Adipocyte (in vitro differentiated cells): ENCODE results near the gene CCDC188.

Source experiments
- DNase-seq: peaks from one replicate; pipeline ENCODE4 v3.0.0-alpha.2; 2015; ENCODE audit warnings: low read depth
- H3K27me3 ChIP-seq: replicated peaks from 2 replicates; pipeline ENCODE4 v1.7.0; 2013; ENCODE audit warnings: mild to moderate bottlenecking, low read length, moderate library complexity; ENCODE audit not compliant: control insufficient read depth, insufficient read depth
- H3K36me3 ChIP-seq: 2 replicates; pipeline ENCODE4 v1.7.0; 2013; ENCODE audit warnings: low read length, mild to moderate bottlenecking, moderate library complexity; ENCODE audit not compliant: control insufficient read depth, insufficient read depth, severe bottlenecking
- H3K4me1 ChIP-seq: 2 replicates; pipeline ENCODE4 v1.7.0; 2013; ENCODE audit warnings: mild to moderate bottlenecking, low read length, moderate library complexity; ENCODE audit not compliant: control insufficient read depth, insufficient read depth
- H3K4me3 ChIP-seq: 2 replicates; pipeline ENCODE4 v1.7.0; 2013; ENCODE audit warnings: mild to moderate bottlenecking, low read length, moderate library complexity
- H3K9ac ChIP-seq: 2 replicates; pipeline ENCODE4 v1.7.0; 2013; ENCODE audit warnings: mild to moderate bottlenecking, low read length, moderate library complexity
- H3K9me3 ChIP-seq: 2 replicates; pipeline ENCODE4 v1.7.0; 2013; ENCODE audit warnings: mild to moderate bottlenecking, low read length, moderate library complexity; ENCODE audit not compliant: control insufficient read depth

The CCDC188 gene

GRCh38 chr22:20106205-20106848 is 44.5 kb downstream of the CCDC188 start:
- Histone ChIP-seq H3K36me3 (peaks cover 89% of the 10 kb centered on the region), H3K4me1 (no peaks in the 10 kb centered on the region), H3K9ac (no peak overlapping the region), H3K27me3 (no peaks in the 10 kb centered on the region), H3K4me3 (no peak overlapping the region), H3K9me3 (no peaks in the 10 kb centered on the region)
- DNase-seq, result no peak

- peaks cover 88% of the 10 kb centered on the region for H3K36me3 ChIP-seq
- DNase-seq, result no peak
- H3K4me1 ChIP-seq, result no peaks in the 10 kb centered on the region
- H3K27me3 ChIP-seq, result no peaks in the 10 kb centered on the region
- H3K9me3 ChIP-seq, result no peaks in the 10 kb centered on the region
- peak overlapping the region; percentile 13 for H3K9ac ChIP-seq
- H3K4me3 ChIP-seq, result no peak overlapping the region
These were observed 45.2 kb downstream of the CCDC188 start for GRCh38 chr22:20105456-20106204.

GRCh38 chr22:20102203-20102780 is 48.6 kb downstream of the CCDC188 start:
- no peaks in the 10 kb centered on the region for H3K4me1 ChIP-seq
- H3K27me3 ChIP-seq, result no peaks in the 10 kb centered on the region
- H3K9me3 ChIP-seq, result no peaks in the 10 kb centered on the region
- peaks cover 84% of the 10 kb centered on the region for H3K36me3 ChIP-seq
- no peak overlapping the region for H3K4me3 ChIP-seq
- H3K9ac ChIP-seq, result no peak overlapping the region
- no peak for DNase-seq

- Histone ChIP-seq H3K9me3 (no peaks in the 10 kb centered on the region), H3K27me3 (no peaks in the 10 kb centered on the region), H3K4me1 (no peaks in the 10 kb centered on the region), H3K4me3 (no peak overlapping the region), H3K9ac (no peak overlapping the region), H3K36me3 (peaks cover 84% of the 10 kb centered on the region)
- DNase-seq, result no peak
These were observed 49.2 kb downstream of the CCDC188 start for GRCh38 chr22:20101638-20102037.

GRCh38 chr22:20099099-20099711 is 51.6 kb downstream of the CCDC188 start:
- H3K27me3 ChIP-seq, result no peaks in the 10 kb centered on the region
- no peaks in the 10 kb centered on the region for H3K4me1 ChIP-seq
- H3K9ac ChIP-seq, result no peak overlapping the region
- peaks cover 84% of the 10 kb centered on the region for H3K36me3 ChIP-seq
- no peak overlapping the region for H3K4me3 ChIP-seq
- no peak for DNase-seq
- no peaks in the 10 kb centered on the region for H3K9me3 ChIP-seq
